ENCODE data around the gene DET1.
"Not testable (repeated sequence)": the region's sequence is repeated elsewhere in the genome, so short reads cannot be mapped to it uniquely, and the experiment has no call there.

DET1 gene

GRCh38 chr15:88546248-88547129, at the start of gene DET1:
Gene DET1, minus strand, starts transcription at chr15:88546681. Its CDS starts 14,976 bp downstream, at chr15:88531705.
- peak; percentile 92 for DNase-seq (ENCODE audit: low read depth in 2 of 2)

GRCh38 chr15:88591384-88591783, 44.9 kb upstream of the DET1 start:
- no peak for DNase-seq (ENCODE audit: low read depth in 2 of 2)

- no peak for DNase-seq (ENCODE audit: low read depth in 2 of 2)
These were observed 44.3 kb upstream of the DET1 start for GRCh38 chr15:88590759-88591158.

GRCh38 chr15:88586401-88587162, 40.1 kb upstream of the DET1 start:
- DNase-seq (ENCODE audit: low read depth in 2 of 2): no peak

- no peak for DNase-seq (ENCODE audit: low read depth in 2 of 2)
These were observed 34.1 kb upstream of the DET1 start for GRCh38 chr15:88580532-88580931.

- no peak for DNase-seq (ENCODE audit: low read depth in 2 of 2)
These were observed 32.8 kb upstream of the DET1 start for GRCh38 chr15:88579322-88579721.

- DNase-seq (ENCODE audit: low read depth in 2 of 2): no peak
These were observed 28.2 kb upstream of the DET1 start for GRCh38 chr15:88574655-88575054.

- no peak for DNase-seq (ENCODE audit: low read depth in 2 of 2)
These were observed 27.6 kb upstream of the DET1 start for GRCh38 chr15:88574077-88574476.

GRCh38 chr15:88571852-88572259, 25.4 kb upstream of the DET1 start:
- DNase-seq (ENCODE audit: low read depth in 2 of 2): no peak

GRCh38 chr15:88571153-88571851, 24.8 kb upstream of the DET1 start:
- DNase-seq (ENCODE audit: low read depth in 2 of 2): no peak

- DNase-seq (ENCODE audit: low read depth in 2 of 2): no peak
These were observed 22.1 kb upstream of the DET1 start for GRCh38 chr15:88568589-88568988.

- no peak for DNase-seq (ENCODE audit: low read depth in 2 of 2)
These were observed 18.3 kb upstream of the DET1 start for GRCh38 chr15:88564741-88565140.

- no peak for DNase-seq (ENCODE audit: low read depth in 2 of 2)
These were observed 17.2 kb upstream of the DET1 start for GRCh38 chr15:88563638-88564037.

- DNase-seq (ENCODE audit: low read depth in 2 of 2): not testable (repeated sequence)
These were observed 13.1 kb upstream of the DET1 start for GRCh38 chr15:88559565-88559964.

- DNase-seq (ENCODE audit: low read depth in 2 of 2): not testable (repeated sequence)
These were observed 11.5 kb upstream of the DET1 start for GRCh38 chr15:88558026-88558425.

GRCh38 chr15:88548009-88548408, 1.5 kb upstream of the DET1 start:
- not testable (repeated sequence) for DNase-seq (ENCODE audit: low read depth in 2 of 2)

GRCh38 chr15:88545578-88546247, 768 bp downstream of the DET1 start:
- not testable (repeated sequence) for DNase-seq (ENCODE audit: low read depth in 2 of 2)

GRCh38 chr15:88543065-88543776, 3.3 kb downstream of the DET1 start:
- DNase-seq (ENCODE audit: low read depth in 2 of 2): no peak

- DNase-seq (ENCODE audit: low read depth in 2 of 2): no peak
These were observed 4.1 kb downstream of the DET1 start for GRCh38 chr15:88542342-88542733.

GRCh38 chr15:88541709-88542341, 4.7 kb downstream of the DET1 start:
- no peak for DNase-seq (ENCODE audit: low read depth in 2 of 2)
